A673 (cell line): ENCODE data around the gene HPCA.

Experiments used
- CTCF ChIP-seq: fragments of 300-800, 200-600 bp; sonication (generic); conservative IDR thresholded peaks from 2 replicates; pipeline ENCODE4 v1.5.1; 2017; ENCODE audit warnings: low read depth, mild to moderate bottlenecking, antibody characterized with exemption, low read length, moderate library complexity, mixed read lengths
- EZH2 ChIP-seq: fragments of 200-600 bp; sonication (generic); IDR thresholded peaks from 2 replicates; pipeline ENCODE4 v1.6.1; 2017; ENCODE audit warnings: borderline replicate concordance, low read depth, mild to moderate bottlenecking, mixed read lengths, antibody characterized with exemption, low read length; ENCODE audit not compliant: poor library complexity, severe bottlenecking

- TF ChIP-seq CTCF (no peak), EZH2 (no peak)
Measured at GRCh38 chr1:32867671-32868070, 18.6 kb upstream of the HPCA start.
